ENCODE measurements around the gene TAF11L6. TPM values are rescaled to one million over a fixed set of nuclear protein-coding genes. Genes with fewer than 3 reads are reported as not detected.
"Not testable (repeated sequence)": the region's sequence is repeated elsewhere in the genome, so short reads cannot be mapped to it uniquely, and the experiment has no call there.

Gene TAF11L6
- total RNA-seq (2021; ENCODE audit: unreplicated experiment) (not detected), Bru-seq, nascent RNA (not detected), BruChase-seq, experiment 1, labeled RNA remaining after a 6-hour chase (not detected), BruChase-seq, experiment 2, labeled RNA remaining after a 2-hour chase (not detected)
- not detected in 2 replicates for polyA plus RNA-seq (2012)
- long read RNA-seq, result 0 reads

GRCh38 chr5:17528369-17528768 lies at the start of gene TAF11L6:
TAF11L6 (plus strand) TSS chr5:17528669.
- H3K9me2 ChIP-seq (ENCODE audit: insufficient read depth); BruUV-seq (replicated peaks); H2AFZ ChIP-seq (ENCODE audit: low read depth, low read length, poor library complexity, severe bottlenecking); H3K9ac ChIP-seq (ENCODE audit: low read length); H3K27me3 ChIP-seq (ENCODE audit: insufficient read depth, low read length); H3K36me3 ChIP-seq (ENCODE audit: control insufficient read depth in 1 of 2, insufficient read depth in 2 of 2, low read length in 2 of 2); DNase-seq (ENCODE audit: low read depth, low spot score); H3K9me3 ChIP-seq (ENCODE audit: control insufficient read depth in 1 of 2, insufficient read depth in 1 of 2, low read depth in 1 of 2, low read length in 2 of 2); POLR2A ChIA-PET; H3K27ac ChIP-seq (ENCODE audit: low read depth, low read length); ATAC-seq; H3K4me2 ChIP-seq (ENCODE audit: low read length); intact Hi-C loops (cut with micrococcal nuclease); H3K4me3 ChIP-seq (replicated peaks in 1 of 2; ENCODE audit: low read depth in 1 of 2, low read length in 2 of 2); CTCF ChIA-PET; RAD21 ChIA-PET (ENCODE audit: low non-redundant PET in 1 of 2, low total read pairs in 2 of 2, uncharacterized antibody in 2 of 2, unreplicated experiment in 2 of 2); H3K79me2 ChIP-seq (ENCODE audit: insufficient read depth, low read length); H3K4me1 ChIP-seq (ENCODE audit: control insufficient read depth in 1 of 2, insufficient read depth in 2 of 2, low read length in 2 of 2); H4K20me1 ChIP-seq (ENCODE audit: insufficient read depth): not testable (repeated sequence)

DNA sequence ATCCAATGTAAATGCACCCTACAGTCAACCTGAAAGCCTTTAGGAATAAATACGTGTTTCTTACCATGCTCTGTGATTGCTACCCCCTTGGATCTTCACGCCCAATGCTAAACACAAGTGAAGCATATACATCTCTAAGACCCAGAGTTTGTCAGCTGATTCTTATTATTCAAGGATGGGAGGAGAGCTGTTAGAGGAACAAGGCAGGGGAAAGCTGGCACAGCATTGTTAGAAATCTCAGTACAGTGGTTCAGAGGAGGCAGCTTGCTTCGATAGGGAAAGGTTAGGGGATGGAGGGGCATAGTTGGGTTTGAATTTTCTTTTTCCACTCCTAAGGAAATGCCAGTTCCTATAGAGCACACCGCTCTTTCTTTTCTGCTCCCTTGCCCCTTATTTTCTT lies 47.1 kb upstream of the TAF11L6 start:
- H2AFZ ChIP-seq (ENCODE audit: low read depth, low read length, poor library complexity, severe bottlenecking), result no peak overlapping the region

More for the DNA sequence above, 47.1 kb upstream of the TAF11L6 start:
- no peak for DNase-seq (ENCODE audit: low read depth, low spot score)
- no peak overlapping the region for H3K4me3 ChIP-seq (replicated peaks in 1 of 2; ENCODE audit: low read depth in 1 of 2, low read length in 2 of 2)
- no peaks in the 10 kb centered on the region for H3K36me3 ChIP-seq (ENCODE audit: control insufficient read depth in 1 of 2, insufficient read depth in 2 of 2, low read length in 2 of 2)
- H4K20me1 ChIP-seq (ENCODE audit: insufficient read depth), result no peaks in the 10 kb centered on the region
- BruUV-seq (replicated peaks), result no TSS peak
- no peaks in the 10 kb centered on the region for H3K27me3 ChIP-seq (ENCODE audit: insufficient read depth, low read length)
- no peak overlapping the region for H3K27ac ChIP-seq (ENCODE audit: low read depth, low read length)
- ChIA-PET RAD21 (ENCODE audit: low non-redundant PET in 1 of 2, low total read pairs in 2 of 2, uncharacterized antibody in 2 of 2, unreplicated experiment in 2 of 2) (no interaction called here), CTCF (no interaction called here), POLR2A (no interaction called here)
- intact Hi-C loops (cut with micrococcal nuclease), result no loop called here
- no peaks in the 10 kb centered on the region for H3K79me2 ChIP-seq (ENCODE audit: insufficient read depth, low read length)
- no peak overlapping the region for H3K9ac ChIP-seq (ENCODE audit: low read length)
- ATAC-seq, result no peak
- no peaks in the 10 kb centered on the region; a peak in 1 of 4 replicates for H3K9me3 ChIP-seq (ENCODE audit: control insufficient read depth in 1 of 2, insufficient read depth in 1 of 2, low read depth in 1 of 2, low read length in 2 of 2)
- H3K9me2 ChIP-seq (ENCODE audit: insufficient read depth), result no peaks in the 10 kb centered on the region
- TF ChIP-seq ZNF274 (IDR thresholded peaks at IDR 0.05; ENCODE audit: low read depth, low read length) (no peak), SIN3A (IDR thresholded peaks at IDR 0.05; ENCODE audit: low read depth) (no peak), REST (IDR thresholded peaks at IDR 0.05; ENCODE audit: low read depth) (no peak), ZBTB33 (IDR thresholded peaks at IDR 0.05; ENCODE audit: extremely low read depth, insufficient replicate concordance, low read length) (no peak), JUND (IDR thresholded peaks at IDR 0.05) (no peak), ZFX (IDR thresholded peaks at IDR 0.05) (no peak), MAX (IDR thresholded peaks at IDR 0.05) (no peak), SP1 (IDR thresholded peaks at IDR 0.05; ENCODE audit: low read depth) (no peak)
- H3K4me1 ChIP-seq (ENCODE audit: control insufficient read depth in 1 of 2, insufficient read depth in 2 of 2, low read length in 2 of 2), result no peaks in the 10 kb centered on the region
- no peak overlapping the region for H3K4me2 ChIP-seq (ENCODE audit: low read length)

Data from HCT116 (cell line).